AG09309 (cell line): ENCODE data around the gene QSOX2.

ENCODE experiments used
- DNase-seq: peaks from one replicate; pipeline ENCODE4 v3.0.0-alpha.2; 2010; ENCODE audit warnings: low read depth
- H3K4me3 ChIP-seq: 2 replicates; pipeline ENCODE4 v1.5.1; 2011; ENCODE audit warnings: mild to moderate bottlenecking, low read depth, low read length, moderate library complexity; ENCODE audit not compliant: control insufficient read depth
- CTCF ChIP-seq: IDR thresholded peaks from 2 replicates; pipeline ENCODE4 v1.5.1; 2011; ENCODE audit warnings: mild to moderate bottlenecking, low read depth, low read length, inconsistent platforms; ENCODE audit not compliant: insufficient read depth, control insufficient read depth; ENCODE audit errors: missing control alignments

QSOX2 gene

DNA sequence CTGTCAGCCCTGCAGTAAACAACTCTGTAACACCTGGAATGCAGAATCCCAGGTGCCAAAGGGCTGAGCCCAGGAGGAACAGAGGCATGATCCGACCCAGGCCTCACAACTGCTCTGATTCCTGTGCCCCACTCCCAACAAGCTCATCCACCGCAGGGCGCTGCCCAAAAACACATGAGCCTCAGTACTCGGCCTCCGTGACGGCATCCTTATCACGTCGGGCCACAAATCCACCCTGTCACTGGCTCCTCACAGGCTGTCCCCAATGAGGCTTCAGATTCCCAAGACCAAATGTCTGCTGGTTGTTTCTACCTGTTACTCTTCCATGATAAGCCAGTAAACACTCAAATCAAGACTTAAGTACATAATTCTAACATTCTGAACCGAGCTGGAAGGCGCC is 15.2 kb downstream of the QSOX2 start:
- H3K4me3 ChIP-seq, result no peak overlapping the region
- DNase-seq, result no peak
- TF ChIP-seq CTCF, result no peak

GRCh38 chr9:136229096-136230065 is 16.2 kb downstream of the QSOX2 start:
- H3K4me3 ChIP-seq, result no peak overlapping the region
- TF ChIP-seq CTCF, result no peak
- no peak for DNase-seq

GRCh38 chr9:136228107-136228875 is 17.3 kb downstream of the QSOX2 start:
- no peak overlapping the region for H3K4me3 ChIP-seq
- DNase-seq, result no peak
- TF ChIP-seq CTCF, result no peak

DNA sequence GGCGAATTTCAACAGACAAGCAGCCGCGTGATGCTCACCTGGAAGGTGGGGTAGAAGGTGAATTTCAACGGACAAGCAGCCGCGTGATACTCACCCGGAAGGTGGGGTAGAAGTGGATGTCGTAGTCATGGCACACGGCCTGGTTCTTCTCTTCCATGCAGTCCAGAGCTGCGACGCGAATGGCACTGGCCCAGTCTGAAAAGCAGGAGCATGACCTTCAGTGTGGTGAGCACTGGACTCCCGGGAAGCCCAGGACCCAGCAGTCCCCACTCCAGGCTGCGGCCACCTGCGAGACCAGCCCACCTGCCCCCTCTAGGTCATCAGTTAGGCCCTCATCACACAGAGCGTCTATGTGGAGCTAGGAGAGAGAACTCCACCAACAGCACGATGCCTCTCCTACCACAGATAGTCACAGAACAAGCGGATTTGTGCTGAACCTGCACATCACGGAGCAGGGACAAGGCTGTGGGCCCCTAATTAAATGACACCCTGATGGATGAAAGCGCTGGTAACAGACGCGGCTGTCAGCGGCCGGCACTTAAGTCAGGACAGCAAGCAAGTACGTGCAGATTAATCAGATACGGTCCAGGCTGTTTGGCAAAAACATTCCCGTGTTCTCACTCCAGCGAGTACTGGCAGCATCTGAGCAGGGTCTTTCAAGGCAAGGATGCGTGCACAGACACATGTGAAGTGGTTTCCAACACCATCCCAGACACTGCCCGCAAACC is 18.8 kb downstream of the QSOX2 start:
- TF ChIP-seq CTCF, result no peak
- H3K4me3 ChIP-seq, result no peak overlapping the region
- no peak for DNase-seq

- peak; percentile 89 for TF ChIP-seq CTCF
- DNase-seq, result no peak
- H3K4me3 ChIP-seq, result no peak overlapping the region
These were observed 19.6 kb downstream of the QSOX2 start for GRCh38 chr9:136225748-136226679.
